ENCODE data around the gene PTPRT.

PTPRT gene

GRCh38 chr20:42161228-42161829 lies 1028.4 kb downstream of the PTPRT start:
- H3K27me3 Mint-ChIP-seq (ENCODE audit: low read depth, poor library complexity): peaks cover 13% of the 10 kb centered on the region
- no peak for TF ChIP-seq CTCF (IDR thresholded peaks at IDR 0.05)
- DNase-seq: no peak
- H3K4me3 Mint-ChIP-seq: no peak overlapping the region
- H3K9me3 Mint-ChIP-seq: no peaks in the 10 kb centered on the region
- H3K36me3 Mint-ChIP-seq (ENCODE audit: low read depth): no peaks in the 10 kb centered on the region
- no peaks in the 10 kb centered on the region for H3K4me1 Mint-ChIP-seq
- H3K27ac Mint-ChIP-seq: no peak overlapping the region

- no peak for TF ChIP-seq CTCF (IDR thresholded peaks at IDR 0.05)
- H3K4me3 Mint-ChIP-seq: no peak overlapping the region
- H3K36me3 Mint-ChIP-seq (ENCODE audit: low read depth): no peaks in the 10 kb centered on the region
- peaks cover 13% of the 10 kb centered on the region for H3K27me3 Mint-ChIP-seq (ENCODE audit: low read depth, poor library complexity)
- no peak overlapping the region for H3K27ac Mint-ChIP-seq
- no peaks in the 10 kb centered on the region for H3K9me3 Mint-ChIP-seq
- no peak for DNase-seq
- no peaks in the 10 kb centered on the region for H3K4me1 Mint-ChIP-seq
These were observed 1029.9 kb downstream of the PTPRT start for GRCh38 chr20:42159808-42160207.

GRCh38 chr20:42158272-42158671 lies 1031.4 kb downstream of the PTPRT start:
- no peak overlapping the region for H3K27ac Mint-ChIP-seq
- no peaks in the 10 kb centered on the region for H3K4me1 Mint-ChIP-seq
- no peak for TF ChIP-seq CTCF (IDR thresholded peaks at IDR 0.05)
- H3K4me3 Mint-ChIP-seq: no peak overlapping the region
- peaks cover 13% of the 10 kb centered on the region for H3K27me3 Mint-ChIP-seq (ENCODE audit: low read depth, poor library complexity)
- DNase-seq: no peak
- no peaks in the 10 kb centered on the region for H3K36me3 Mint-ChIP-seq (ENCODE audit: low read depth)
- H3K9me3 Mint-ChIP-seq: no peaks in the 10 kb centered on the region

GRCh38 chr20:42155586-42155985 lies 1034.1 kb downstream of the PTPRT start:
- Mint-ChIP-seq H3K4me3 (no peak overlapping the region), H3K4me1 (no peaks in the 10 kb centered on the region), H3K27me3 (ENCODE audit: low read depth, poor library complexity) (peaks cover 11% of the 10 kb centered on the region), H3K9me3 (no peaks in the 10 kb centered on the region), H3K36me3 (ENCODE audit: low read depth) (no peaks in the 10 kb centered on the region), H3K27ac (no peak overlapping the region)
- TF ChIP-seq CTCF (IDR thresholded peaks at IDR 0.05): no peak
- DNase-seq: no peak

- no peak overlapping the region for H3K27ac Mint-ChIP-seq
- H3K9me3 Mint-ChIP-seq: no peaks in the 10 kb centered on the region
These were observed 1037.1 kb downstream of the PTPRT start for GRCh38 chr20:42152575-42152974.

More at GRCh38 chr20:42152575-42152974, 1037.1 kb downstream of the PTPRT start:
- no peak for TF ChIP-seq CTCF (IDR thresholded peaks at IDR 0.05)
- DNase-seq: no peak
- H3K27me3 Mint-ChIP-seq (ENCODE audit: low read depth, poor library complexity): peaks cover 10% of the 10 kb centered on the region
- no peaks in the 10 kb centered on the region for H3K4me1 Mint-ChIP-seq
- no peak overlapping the region for H3K4me3 Mint-ChIP-seq
- H3K36me3 Mint-ChIP-seq (ENCODE audit: low read depth): no peaks in the 10 kb centered on the region

All from nephron progenitor cell (in vitro differentiated cells).